ENCODE data around the gene SUPT5H. TPM values are rescaled to one million over a fixed set of nuclear protein-coding genes. Genes with fewer than 3 reads are reported as not detected.

The SUPT5H gene
- total RNA-seq, 1 donor from 2014 or later: 139 TPM

DNA sequence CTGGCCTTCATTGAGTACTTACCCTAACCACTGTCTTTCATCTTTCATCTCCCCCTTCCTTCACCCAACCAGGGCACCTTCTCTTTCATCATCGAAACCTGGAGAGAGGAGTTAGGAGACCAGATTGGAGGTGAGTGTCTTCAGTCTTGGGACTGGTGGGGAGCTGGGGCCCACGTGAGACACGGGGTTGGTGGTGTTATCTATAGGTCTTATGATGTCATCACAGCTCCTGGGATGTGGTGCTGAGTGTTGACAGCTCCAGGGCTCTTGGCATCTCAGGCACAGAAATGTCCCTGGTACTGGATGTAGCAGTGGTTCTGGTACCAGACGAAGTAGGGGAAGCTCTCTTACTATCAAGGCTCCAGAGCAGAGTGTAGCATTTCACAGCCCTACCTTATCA lies 55.2 kb downstream of the SUPT5H start:
- peaks cover 4% of the 10 kb centered on the region for H3K9me3 Mint-ChIP-seq (ENCODE audit: unreplicated experiment)
- no peak overlapping the region for H3K27ac Mint-ChIP-seq (ENCODE audit: unreplicated experiment)
- H3K27me3 Mint-ChIP-seq (ENCODE audit: unreplicated experiment): peaks cover 10% of the 10 kb centered on the region
- no peak for DNase-seq (ENCODE audit: low spot score)
- peaks cover 30% of the 10 kb centered on the region for H3K36me3 Mint-ChIP-seq (ENCODE audit: low read depth, unreplicated experiment)
- no peak overlapping the region for H3K4me3 Mint-ChIP-seq (ENCODE audit: unreplicated experiment)
- peaks cover 16% of the 10 kb centered on the region for H3K4me1 Mint-ChIP-seq (ENCODE audit: unreplicated experiment)
- TF ChIP-seq CTCF (IDR thresholded peaks at IDR 0.05; ENCODE audit: unreplicated experiment): no peak

- Mint-ChIP-seq H3K27ac (ENCODE audit: unreplicated experiment) (no peak overlapping the region), H3K36me3 (ENCODE audit: low read depth, unreplicated experiment) (peaks cover 33% of the 10 kb centered on the region), H3K9me3 (ENCODE audit: unreplicated experiment) (peaks cover 4% of the 10 kb centered on the region), H3K4me1 (ENCODE audit: unreplicated experiment) (peaks cover 15% of the 10 kb centered on the region), H3K4me3 (ENCODE audit: unreplicated experiment) (no peak overlapping the region), H3K27me3 (ENCODE audit: unreplicated experiment) (peaks cover 13% of the 10 kb centered on the region)
- DNase-seq (ENCODE audit: low spot score): no peak
- no peak for TF ChIP-seq CTCF (IDR thresholded peaks at IDR 0.05; ENCODE audit: unreplicated experiment)
Measured at GRCh38 chr19:39501340-39501739, 56.0 kb downstream of the SUPT5H start.

DNA sequence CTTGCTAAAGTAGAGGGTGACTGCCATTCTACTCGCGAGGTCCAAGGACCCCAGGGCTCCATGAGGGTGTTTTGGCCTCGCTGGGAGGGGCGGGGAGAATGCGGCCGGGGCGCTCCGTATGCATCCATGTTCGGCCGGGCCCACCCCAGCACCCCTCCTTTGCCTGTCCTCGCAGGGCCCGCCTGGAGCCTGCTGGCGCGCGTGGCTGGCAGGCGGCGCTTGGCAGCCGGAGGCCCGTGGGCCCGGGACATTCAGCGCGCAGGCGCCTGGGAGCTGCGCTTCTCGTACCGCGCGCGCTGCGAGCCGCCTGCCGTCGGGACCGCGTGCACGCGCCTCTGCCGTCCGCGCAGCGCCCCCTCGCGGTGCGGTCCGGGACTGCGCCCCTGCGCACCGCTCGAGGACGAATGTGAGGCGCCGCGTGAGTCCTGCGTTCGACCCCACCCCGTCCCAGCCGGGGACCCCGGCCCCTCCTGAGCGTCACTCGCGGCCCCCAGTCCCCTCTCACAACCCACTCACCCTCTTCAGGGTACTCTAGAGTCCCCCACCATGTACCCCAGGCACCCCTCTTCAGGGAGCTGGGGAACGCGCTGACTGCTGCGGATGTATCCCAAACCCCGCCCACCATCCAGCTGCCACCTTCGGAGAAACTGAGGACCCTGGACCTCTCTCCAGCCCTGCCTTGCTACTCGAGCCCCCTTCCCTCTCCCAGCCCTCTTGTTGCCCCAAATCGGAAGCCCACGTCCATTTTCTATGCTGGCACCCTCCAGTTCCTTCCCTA lies 57.4 kb downstream of the SUPT5H start:
- Mint-ChIP-seq H3K4me3 (ENCODE audit: unreplicated experiment) (peak overlapping the region; percentile 47), H3K4me1 (ENCODE audit: unreplicated experiment) (peaks cover 14% of the 10 kb centered on the region), H3K9me3 (ENCODE audit: unreplicated experiment) (peaks cover 4% of the 10 kb centered on the region), H3K36me3 (ENCODE audit: low read depth, unreplicated experiment) (peaks cover 40% of the 10 kb centered on the region), H3K27me3 (ENCODE audit: unreplicated experiment) (peaks cover 15% of the 10 kb centered on the region), H3K27ac (ENCODE audit: unreplicated experiment) (no peak overlapping the region)
- peak; percentile 100 for TF ChIP-seq CTCF (IDR thresholded peaks at IDR 0.05; ENCODE audit: unreplicated experiment)
- peak; percentile 89 for DNase-seq (ENCODE audit: low spot score)

DNA sequence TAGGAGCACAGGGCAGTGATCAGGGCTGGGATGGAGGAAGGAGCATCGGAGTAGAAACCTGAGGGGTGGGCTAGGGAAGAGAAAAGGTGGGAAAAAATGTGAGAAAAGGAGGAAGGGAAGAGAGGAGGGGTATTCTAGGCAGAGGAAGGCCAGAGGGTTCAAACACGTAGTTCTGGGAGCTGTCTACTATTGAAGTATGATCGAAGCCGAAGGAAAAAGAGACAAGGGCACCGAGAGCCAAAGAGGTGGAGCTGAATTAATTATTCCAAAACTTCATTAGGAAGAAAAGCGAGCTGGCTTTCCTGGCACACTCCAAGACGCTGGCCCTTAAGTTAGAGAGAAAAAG lies 61.2 kb downstream of the SUPT5H start:
- no peak for DNase-seq (ENCODE audit: low spot score)
- Mint-ChIP-seq H3K27ac (ENCODE audit: unreplicated experiment) (peak overlapping the region; percentile 44), H3K27me3 (ENCODE audit: unreplicated experiment) (peaks cover 13% of the 10 kb centered on the region), H3K4me3 (ENCODE audit: unreplicated experiment) (peak overlapping the region; percentile 9), H3K36me3 (ENCODE audit: low read depth, unreplicated experiment) (peaks cover 34% of the 10 kb centered on the region), H3K4me1 (ENCODE audit: unreplicated experiment) (no peaks in the 10 kb centered on the region), H3K9me3 (ENCODE audit: unreplicated experiment) (no peaks in the 10 kb centered on the region)
- TF ChIP-seq CTCF (IDR thresholded peaks at IDR 0.05; ENCODE audit: unreplicated experiment): no peak

DNA sequence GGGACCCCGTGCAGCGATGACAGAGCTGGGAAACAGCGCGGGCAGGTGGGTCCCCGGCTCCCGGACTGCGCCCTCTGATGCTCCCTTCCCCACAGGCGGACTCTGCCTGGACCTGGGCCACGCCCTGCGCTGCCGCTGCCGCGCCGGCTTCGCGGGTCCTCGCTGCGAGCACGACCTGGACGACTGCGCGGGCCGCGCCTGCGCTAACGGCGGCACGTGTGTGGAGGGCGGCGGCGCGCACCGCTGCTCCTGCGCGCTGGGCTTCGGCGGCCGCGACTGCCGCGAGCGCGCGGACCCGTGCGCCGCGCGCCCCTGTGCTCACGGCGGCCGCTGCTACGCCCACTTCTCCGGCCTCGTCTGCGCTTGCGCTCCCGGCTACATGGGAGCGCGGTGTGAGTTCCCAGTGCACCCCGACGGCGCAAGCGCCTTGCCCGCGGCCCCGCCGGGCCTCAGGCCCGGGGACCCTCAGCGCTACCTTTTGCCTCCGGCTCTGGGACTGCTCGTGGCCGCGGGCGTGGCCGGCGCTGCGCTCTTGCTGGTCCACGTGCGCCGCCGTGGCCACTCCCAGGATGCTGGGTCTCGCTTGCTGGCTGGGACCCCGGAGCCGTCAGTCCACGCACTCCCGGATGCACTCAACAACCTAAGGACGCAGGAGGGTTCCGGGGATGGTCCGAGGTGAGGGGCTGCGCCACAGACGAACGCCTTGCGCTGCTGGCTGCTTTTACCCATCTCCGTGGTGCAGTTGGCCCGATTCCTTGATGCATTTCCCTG lies 61.7 kb downstream of the SUPT5H start:
- H3K4me3 Mint-ChIP-seq (ENCODE audit: unreplicated experiment): peak overlapping the region; percentile 59
- DNase-seq (ENCODE audit: low spot score): peak; percentile 55
- H3K4me1 Mint-ChIP-seq (ENCODE audit: unreplicated experiment): no peaks in the 10 kb centered on the region
- H3K36me3 Mint-ChIP-seq (ENCODE audit: low read depth, unreplicated experiment): peaks cover 34% of the 10 kb centered on the region
- peaks cover 13% of the 10 kb centered on the region for H3K27me3 Mint-ChIP-seq (ENCODE audit: unreplicated experiment)
- no peak for TF ChIP-seq CTCF (IDR thresholded peaks at IDR 0.05; ENCODE audit: unreplicated experiment)
- H3K27ac Mint-ChIP-seq (ENCODE audit: unreplicated experiment): no peak overlapping the region
- no peaks in the 10 kb centered on the region for H3K9me3 Mint-ChIP-seq (ENCODE audit: unreplicated experiment)
